Smooth muscle cell of the brain vasculature (primary cell): ENCODE results near the gene CDC6.

Source experiments
- DNase-seq: peaks from one replicate; pipeline ENCODE4 v3.0.0-alpha.2; 2012; ENCODE audit warnings: low read depth, low spot score

The CDC6 gene

GRCh38 chr17:40351359-40352236, 63.9 kb downstream of the CDC6 start:
- no peak for DNase-seq

GRCh38 chr17:40352237-40352778, 64.6 kb downstream of the CDC6 start:
- no peak for DNase-seq

- no peak for DNase-seq
Measured at GRCh38 chr17:40352779-40353394, 65.2 kb downstream of the CDC6 start.
